Thyroid gland (tissue), 4 donors: Measurements from ENCODE around the gene PPP2R2D.

Experiments used
- CTCF ChIP-seq, 6 experiments: fragments of 200-600 bp in 3 of 6; fragments of 450-650 bp in 3 of 6; sonication (generic) in 3 of 6; IDR thresholded peaks; one replicate each; pipeline ENCODE4 v1.5.1; 2016 to 2019; ENCODE audit warnings: antibody characterized with exemption in 6 of 6, mild to moderate bottlenecking in 2 of 6, inconsistent platforms in 1 of 6, moderate library complexity in 1 of 6
- POLR2A ChIP-seq, 2 donors: fragments of 450-650 bp; IDR thresholded peaks; one replicate each; pipeline ENCODE4 v1.6.1; 2017; ENCODE audit warnings: antibody characterized with exemption in 2 of 2, mild to moderate bottlenecking in 2 of 2, moderate library complexity in 1 of 2

GRCh38 chr10:131948501-131948900 is 47.7 kb downstream of the PPP2R2D start:
- TF ChIP-seq CTCF (IDR thresholded peaks at IDR 0.05) (no peak), POLR2A (IDR thresholded peaks at IDR 0.05) (no peak)
